ENCODE data around the gene MR1. TPM values are rescaled to one million over a fixed set of nuclear protein-coding genes. Genes with fewer than 3 reads are reported as not detected.
A peak's percentile ranks its signal among the peaks of the same experiment; 100 is the strongest.
"Not testable (repeated sequence)": the region's sequence is repeated elsewhere in the genome, so short reads cannot be mapped to it uniquely, and the experiment has no call there.

MR1 gene
- total RNA-seq, 2 experiments from 2014 or later, result 19.5 to 21.2 TPM

- Mint-ChIP-seq H3K27ac (peak overlapping the region; percentile 97), H3K9me3 (no peaks in the 10 kb centered on the region), H3K4me1 (ENCODE audit: low read depth) (peaks cover 47% of the 10 kb centered on the region), H3K4me3 (peak overlapping the region; percentile 93), H3K27me3 (no peaks in the 10 kb centered on the region), H3K36me3 (peaks cover 2% of the 10 kb centered on the region)
- peak; percentile 44 for DNase-seq
- CTCF ChIA-PET, result interaction anchor here (0.7 to 12.7 kb wide), 8 partner anchors 10 to 117 kb away, joined by 3 to 200 read pairs (median 4); partner anchors contain the start of gene STX6
- intact Hi-C loops (cut with micrococcal nuclease), result loop anchor here (1.0 to 10.0 kb wide), 3 partner anchors 10 to 362 kb away; partner anchors contain the start of gene IER5
- POLR2A ChIA-PET, result interaction anchor here (0.5 to 4.5 kb wide), 8 partner anchors 10 to 532 kb away, joined by 3 to 57 read pairs (median 4); partner anchors contain the start of genes IER5 and STX6
Measured at GRCh38 chr1:181033128-181033798, 520 bp upstream of the MR1 start.

GRCh38 chr1:181035210-181035609, 1.4 kb downstream of the MR1 start:
- POLR2A ChIA-PET, result interaction anchor here (3.9 to 4.5 kb wide), 2 partner anchors 12 to 54 kb away, joined by 29 to 57 read pairs; partner anchors contain the start of genes IER5 and STX6
- intact Hi-C loops (cut with micrococcal nuclease), result loop anchor here (10.0 kb wide), 1 partner anchor 360 kb away; no protein-coding TSS in a partner anchor

DNA sequence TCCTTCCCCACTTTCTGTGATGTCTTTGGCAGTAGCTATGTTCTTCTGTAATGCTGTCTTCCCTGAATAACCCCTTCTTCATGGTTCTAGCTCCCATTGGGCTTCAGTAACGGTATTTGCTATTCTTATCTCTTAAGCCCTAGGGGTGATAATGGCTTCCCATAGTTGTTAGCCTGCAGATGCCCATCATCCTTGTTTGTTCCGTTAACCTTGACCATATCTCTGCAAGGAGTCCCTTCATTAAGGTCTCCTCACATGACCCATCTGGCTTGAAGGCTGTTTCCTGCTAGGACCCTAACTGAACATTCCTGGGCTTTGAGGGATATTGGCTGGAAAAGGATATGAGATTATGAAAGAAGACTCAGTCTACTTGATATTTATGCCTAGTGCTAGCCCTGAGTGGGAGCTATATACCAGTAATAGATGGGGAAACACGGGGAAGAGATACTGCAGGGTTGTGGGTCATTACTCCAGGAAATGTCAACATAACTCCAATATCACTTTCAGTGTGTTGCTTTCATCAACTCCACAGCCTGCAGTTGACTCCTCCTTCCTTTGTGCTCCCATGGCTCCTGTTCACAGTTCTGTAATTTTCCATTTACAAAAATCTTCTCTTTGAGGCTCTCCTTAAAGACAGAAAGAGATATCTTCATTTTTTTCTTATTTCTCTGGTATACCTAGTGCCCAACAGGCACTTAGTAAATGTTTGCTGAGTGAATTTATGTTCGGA, 2.5 kb downstream of the MR1 start:
- ChIA-PET POLR2A (interaction anchor here (0.8 to 4.5 kb wide), 5 partner anchors 13 to 106 kb away, joined by 3 to 57 read pairs (median 11); partner anchors contain the start of gene STX6), CTCF (interaction anchor here (2.3 to 12.7 kb wide), 4 partner anchors 13 to 127 kb away, joined by 6 to 200 read pairs (median 34); partner anchors contain the start of gene STX6)
- Mint-ChIP-seq H3K4me3 (peak overlapping the region; percentile 10), H3K36me3 (peaks cover 7% of the 10 kb centered on the region), H3K27ac (no peak overlapping the region), H3K4me1 (ENCODE audit: low read depth) (peaks cover 67% of the 10 kb centered on the region), H3K9me3 (no peaks in the 10 kb centered on the region), H3K27me3 (no peaks in the 10 kb centered on the region)
- intact Hi-C loops (cut with micrococcal nuclease), result loop anchor here (10.0 kb wide), 1 partner anchor 359 kb away; no protein-coding TSS in a partner anchor
- DNase-seq, result no peak

More at GRCh38 chr1:181035210-181035609, 1.4 kb downstream of the MR1 start:
- not testable (repeated sequence) for H3K27me3 Mint-ChIP-seq, DNase-seq, H3K27ac Mint-ChIP-seq, H3K9me3 Mint-ChIP-seq, H3K36me3 Mint-ChIP-seq
- peak overlapping the region; percentile 3 for H3K4me3 Mint-ChIP-seq
- peaks cover 61% of the 10 kb centered on the region for H3K4me1 Mint-ChIP-seq (ENCODE audit: low read depth)
- CTCF ChIA-PET, result interaction anchor here (3.8 to 12.7 kb wide), 2 partner anchors 56 to 108 kb away, joined by 34 to 200 read pairs; no protein-coding TSS in a partner anchor

DNA sequence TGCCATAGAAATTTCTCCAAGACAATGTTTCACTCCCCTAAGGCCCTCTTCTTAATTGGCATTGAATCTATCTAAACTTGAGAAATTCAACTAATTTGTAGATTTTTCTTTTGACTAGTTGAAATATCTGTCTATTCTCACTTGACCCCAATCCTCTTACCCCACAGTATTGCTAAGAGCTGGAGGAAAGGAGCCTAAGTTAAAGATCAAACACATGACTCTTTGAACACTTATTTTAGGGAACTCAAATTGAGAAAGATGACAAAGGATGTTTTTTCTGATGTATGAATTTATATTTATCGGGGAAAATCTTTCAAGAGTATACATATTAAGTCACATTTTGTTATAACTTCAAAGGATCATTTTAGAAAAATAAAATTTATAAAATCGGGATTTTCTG, 3.6 kb downstream of the MR1 start:
- peaks cover 73% of the 10 kb centered on the region for H3K4me1 Mint-ChIP-seq (ENCODE audit: low read depth)
- ChIA-PET CTCF (interaction anchor here (0.6 to 12.7 kb wide), 18 partner anchors 9 to 131 kb away, joined by 3 to 200 read pairs (median 7); partner anchors contain the start of gene STX6), POLR2A (interaction anchor here (1.0 to 2.8 kb wide), 4 partner anchors 14 to 105 kb away, joined by 7 to 12 read pairs (median 10); no protein-coding TSS in a partner anchor)
- peaks cover 9% of the 10 kb centered on the region for H3K36me3 Mint-ChIP-seq
- intact Hi-C loops (cut with micrococcal nuclease), result loop anchor here (10.0 kb wide), 1 partner anchor 357 kb away; no protein-coding TSS in a partner anchor
- no peak overlapping the region for H3K4me3 Mint-ChIP-seq
- H3K27ac Mint-ChIP-seq, result no peak overlapping the region
- H3K27me3 Mint-ChIP-seq, result no peaks in the 10 kb centered on the region
- no peak for DNase-seq
- H3K9me3 Mint-ChIP-seq, result no peaks in the 10 kb centered on the region

- Mint-ChIP-seq H3K4me1 (ENCODE audit: low read depth) (peaks cover 69% of the 10 kb centered on the region), H3K27ac (no peak overlapping the region), H3K4me3 (no peak overlapping the region), H3K27me3 (no peaks in the 10 kb centered on the region), H3K36me3 (peaks cover 9% of the 10 kb centered on the region), H3K9me3 (no peaks in the 10 kb centered on the region)
- POLR2A ChIA-PET, result interaction anchor here (0.9 to 2.8 kb wide), 5 partner anchors 15 to 104 kb away, joined by 3 to 12 read pairs (median 7); no protein-coding TSS in a partner anchor
- CTCF ChIA-PET, result interaction anchor here (0.6 to 12.7 kb wide), 23 partner anchors 9 to 130 kb away, joined by 3 to 200 read pairs (median 5); partner anchors contain the start of gene STX6
- peak; percentile 73 for DNase-seq
- intact Hi-C loops (cut with micrococcal nuclease), result loop anchor here (1.0 to 10.0 kb wide), 6 partner anchors 24 to 356 kb away; no protein-coding TSS in a partner anchor
Measured at GRCh38 chr1:181038399-181038873, 4.7 kb downstream of the MR1 start.

GRCh38 chr1:181040284-181040865, 6.6 kb downstream of the MR1 start:
- intact Hi-C loops (cut with micrococcal nuclease), result no loop called here

GRCh38 chr1:181043025-181043888, 9.5 kb downstream of the MR1 start:
- Mint-ChIP-seq H3K4me1 (ENCODE audit: low read depth) (peaks cover 47% of the 10 kb centered on the region), H3K9me3 (no peaks in the 10 kb centered on the region), H3K27me3 (no peaks in the 10 kb centered on the region), H3K4me3 (no peak overlapping the region), H3K27ac (no peak overlapping the region), H3K36me3 (peaks cover 19% of the 10 kb centered on the region)
- CTCF ChIA-PET, result interaction anchor here (0.7 to 12.7 kb wide), 4 partner anchors 13 to 100 kb away, joined by 3 to 200 read pairs (median 4); no protein-coding TSS in a partner anchor
- POLR2A ChIA-PET, result interaction anchor here (0.9 to 1.3 kb wide), 3 partner anchors 45 to 99 kb away, joined by 3 to 4 read pairs (median 3); partner anchors contain the start of gene IER5
- intact Hi-C loops (cut with micrococcal nuclease), result no loop called here
- DNase-seq, result no peak

More at GRCh38 chr1:181040284-181040865, 6.6 kb downstream of the MR1 start:
- DNase-seq, result no peak
- Mint-ChIP-seq H3K9me3 (no peaks in the 10 kb centered on the region), H3K4me1 (ENCODE audit: low read depth) (peaks cover 75% of the 10 kb centered on the region), H3K27me3 (no peaks in the 10 kb centered on the region), H3K27ac (no peak overlapping the region), H3K4me3 (no peak overlapping the region), H3K36me3 (peaks cover 14% of the 10 kb centered on the region)
- ChIA-PET POLR2A (no interaction called here), CTCF (interaction anchor here (1.0 to 12.7 kb wide), 4 partner anchors 11 to 128 kb away, joined by 3 to 200 read pairs (median 16); no protein-coding TSS in a partner anchor)

DNA sequence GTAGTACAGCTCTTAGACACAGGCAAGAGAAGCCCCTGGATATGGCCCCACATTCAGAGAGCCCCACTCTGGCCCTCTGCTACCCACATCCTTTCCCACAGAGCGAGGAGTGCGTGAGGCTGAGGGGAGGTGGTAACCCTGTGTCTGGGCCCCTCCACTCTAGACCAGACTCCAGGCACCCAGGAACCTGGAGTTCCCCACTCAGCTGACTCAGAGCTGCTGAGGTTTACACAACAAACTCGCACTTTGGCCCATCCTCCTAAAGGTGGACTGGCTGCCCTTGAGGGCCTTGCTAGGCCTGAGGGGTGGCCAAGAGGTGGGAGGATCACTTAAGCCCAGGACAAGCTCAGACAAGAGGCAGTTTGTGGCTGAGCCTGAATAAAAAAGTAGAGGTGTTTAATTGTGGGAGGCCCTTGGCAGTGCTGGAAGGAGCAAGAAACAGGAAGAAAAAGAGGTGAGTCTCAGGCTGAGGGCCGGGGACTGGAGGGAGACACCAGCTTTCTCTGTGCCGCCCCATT, 10.7 kb downstream of the MR1 start:
- Mint-ChIP-seq H3K4me3 (no peak overlapping the region), H3K27ac (peak overlapping the region; percentile 72), H3K9me3 (no peaks in the 10 kb centered on the region), H3K36me3 (peaks cover 16% of the 10 kb centered on the region), H3K4me1 (ENCODE audit: low read depth) (peaks cover 38% of the 10 kb centered on the region), H3K27me3 (no peaks in the 10 kb centered on the region)
- peak; percentile 79 for DNase-seq
- ChIA-PET CTCF (interaction anchor here (12.7 kb wide), 1 partner anchor 99 kb away, joined by 200 read pairs; no protein-coding TSS in a partner anchor), POLR2A (interaction anchor here (0.6 to 1.6 kb wide), 2 partner anchors 46 to 121 kb away, joined by 5 read pairs; no protein-coding TSS in a partner anchor)
- intact Hi-C loops (cut with micrococcal nuclease), result loop anchor here (1.0 kb wide), 1 partner anchor 18 kb away; no protein-coding TSS in a partner anchor

- CTCF ChIA-PET, result interaction anchor here (1.2 kb wide), 1 partner anchor 97 kb away, joined by 5 read pairs; no protein-coding TSS in a partner anchor
- DNase-seq; H3K9me3 Mint-ChIP-seq; H3K4me3 Mint-ChIP-seq; H3K27ac Mint-ChIP-seq; intact Hi-C loops (cut with micrococcal nuclease); H3K27me3 Mint-ChIP-seq: not testable (repeated sequence)
- POLR2A ChIA-PET, result interaction anchor here (1.6 kb wide), 1 partner anchor 45 kb away, joined by 5 read pairs; no protein-coding TSS in a partner anchor
- Mint-ChIP-seq H3K36me3 (peaks cover 16% of the 10 kb centered on the region), H3K4me1 (ENCODE audit: low read depth) (peaks cover 30% of the 10 kb centered on the region)
Measured at GRCh38 chr1:181045946-181046345, 12.2 kb downstream of the MR1 start.

DNA sequence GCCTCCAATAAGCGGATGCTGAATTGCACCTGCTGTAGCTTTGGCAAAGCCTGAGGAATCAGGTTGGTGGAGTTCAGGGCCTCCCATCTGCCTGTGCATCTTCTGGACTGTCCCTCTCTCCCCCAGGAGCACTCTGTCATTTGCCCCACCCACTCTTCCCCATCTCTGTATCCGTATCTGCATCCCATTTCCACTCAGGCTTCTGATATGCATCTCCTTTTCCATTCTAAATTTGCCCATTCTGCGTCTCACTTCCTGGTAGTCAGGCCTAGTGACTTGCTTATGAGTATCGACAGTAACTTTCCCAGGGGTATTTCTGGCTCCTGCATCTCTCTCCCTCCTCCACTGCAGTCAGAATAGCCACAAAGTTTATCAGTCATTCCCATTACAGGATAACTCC, 15.6 kb downstream of the MR1 start:
- POLR2A ChIA-PET, result interaction anchor here (1.2 kb wide), 1 partner anchor 9 kb away, joined by 3 read pairs; no protein-coding TSS in a partner anchor
- peaks cover 8% of the 10 kb centered on the region for H3K4me1 Mint-ChIP-seq (ENCODE audit: low read depth)
- H3K36me3 Mint-ChIP-seq, result peaks cover 19% of the 10 kb centered on the region
- CTCF ChIA-PET, result no interaction called here
- no peak for DNase-seq
- H3K27me3 Mint-ChIP-seq, result no peaks in the 10 kb centered on the region
- intact Hi-C loops (cut with micrococcal nuclease), result no loop called here
- H3K27ac Mint-ChIP-seq, result no peak overlapping the region
- no peaks in the 10 kb centered on the region for H3K9me3 Mint-ChIP-seq
- no peak overlapping the region for H3K4me3 Mint-ChIP-seq
